Psoas muscle (tissue), 8 donors: ENCODE data around the gene EIF4B. TPM values are rescaled to one million over a fixed set of nuclear protein-coding genes. Genes with fewer than 3 reads are reported as not detected.

Experiments used
- ATAC-seq, 4 donors: fragments of 200-7000 bp; cut with Tn5 transposase; one replicate each; pipeline ENCODE4 v1.9.1; 2020; ENCODE audit warnings: moderate library complexity in 3 of 4, mild to moderate bottlenecking in 2 of 4
- DNase-seq, 2 donors: peaks; one replicate each; pipeline ENCODE4 v3.0.0-alpha.2; 2020
- H3K27ac ChIP-seq: fragments of 200-600 bp; one replicate; pipeline ENCODE4 v1.8.0; 2022
- H3K27me3 ChIP-seq, 3 donors: fragments of 200-600 bp in 1 of 3; one replicate each; pipeline versions ENCODE4 v1.6.1 to v1.8.0; 2013 to 2022; ENCODE audit warnings: low read length in 2 of 3, mild to moderate bottlenecking in 2 of 3, moderate library complexity in 1 of 3; ENCODE audit not compliant: insufficient read depth in 3 of 3
- H3K36me3 ChIP-seq, 2 donors: fragments of 200-600 bp in 1 of 2; one replicate each; pipeline versions ENCODE4 v1.6.1 to v1.8.0; 2013 to 2022; ENCODE audit warnings: low read depth in 1 of 2, mild to moderate bottlenecking in 1 of 2, moderate library complexity in 1 of 2; ENCODE audit not compliant: insufficient read depth in 1 of 2
- H3K4me1 ChIP-seq: fragments of 200-600 bp; one replicate; pipeline ENCODE4 v1.8.0; 2022
- H3K4me3 ChIP-seq: fragments of 200-600 bp; one replicate; pipeline ENCODE4 v1.8.0; 2022; ENCODE audit warnings: mild to moderate bottlenecking
- H3K9me3 ChIP-seq: fragments of 200-600 bp; one replicate; pipeline ENCODE4 v1.8.0; 2022
- CTCF ChIP-seq: fragments of 200-600 bp; IDR thresholded peaks from one replicate; pipeline ENCODE4 v1.8.0; 2022; ENCODE audit warnings: antibody characterized with exemption
- WGBS, 3 donors: extraction: QIAGEN DNeasy Blood & Tissue Kit; methylation state at CpG; one replicate each; pipeline versions ENCODE4 v1.1.6 to v1.1.7; 2013; 5-methylcytosine and 5-hydroxymethylcytosine counted together
- intact Hi-C, 2 donors: fragments of 100-400 bp; cut with DNase I; formaldehyde crosslinking; loops; one replicate each; pipeline versions ENCODE4 v1.11.0 to v1.14.2; 2022
- polyA plus RNA-seq, 3 donors: library from polyadenylated mRNA; stranded (reverse); fragments of 200-250 nt; gene quantifications; one replicate each; pipeline ENCODE4 v1.2.3, GENCODE V29; 2013
- total RNA-seq, 4 donors: library from RNA; stranded (reverse); fragmentation: NEBNext Ultra II Directional in 2 of 4; extraction: Animal tissue kit (Norgen Biotek cat#: 25700) in 2 of 4; gene quantifications; one replicate each; pipeline versions ENCODE4 v1.2.1 to v1.2.4, GENCODE V29; 2021 to 2023
- donor health status: healthy with polysubstance abuse.
- donor health status: DM: no; HTN: no; CAD: no; lungs with moderate emphysema.
- donor health status: Bipolar disorder and iron deficiency.
- donor health status: healthy.
- donor health status: DM: yes; HTN: yes; CAD: no.
- donor health status: DM: no; HTN: no; CAD: no.
- donor health status: DM: no; HTN: no; CAD: no.
- donor health status: DM: yes; HTN: yes; CAD: no.

The EIF4B gene
- total and polyA plus RNA-seq, 7 donors: 150 to 669 (median 565) TPM

GRCh38 chr12:52969166-52969795 lies 37.0 kb upstream of the EIF4B start:
- no peak for DNase-seq
- H3K9me3 ChIP-seq: no peaks in the 10 kb centered on the region
- 72 to 76% (median 75%) methylated on average over 12 of the region's 12 CpGs for WGBS, 3 donors
- no peaks in the 10 kb centered on the region for H3K36me3 ChIP-seq
- no peak overlapping the region for H3K4me3 ChIP-seq
- no peaks in the 10 kb centered on the region for H3K4me1 ChIP-seq
- TF ChIP-seq CTCF: no peak
- H3K27ac ChIP-seq: no peak overlapping the region
- H3K27me3 ChIP-seq: peaks cover 0 to 25% (median 9%) of the 10 kb centered on the region in 3 donors
- ATAC-seq: no peak
- intact Hi-C loops: no loop called here

DNA sequence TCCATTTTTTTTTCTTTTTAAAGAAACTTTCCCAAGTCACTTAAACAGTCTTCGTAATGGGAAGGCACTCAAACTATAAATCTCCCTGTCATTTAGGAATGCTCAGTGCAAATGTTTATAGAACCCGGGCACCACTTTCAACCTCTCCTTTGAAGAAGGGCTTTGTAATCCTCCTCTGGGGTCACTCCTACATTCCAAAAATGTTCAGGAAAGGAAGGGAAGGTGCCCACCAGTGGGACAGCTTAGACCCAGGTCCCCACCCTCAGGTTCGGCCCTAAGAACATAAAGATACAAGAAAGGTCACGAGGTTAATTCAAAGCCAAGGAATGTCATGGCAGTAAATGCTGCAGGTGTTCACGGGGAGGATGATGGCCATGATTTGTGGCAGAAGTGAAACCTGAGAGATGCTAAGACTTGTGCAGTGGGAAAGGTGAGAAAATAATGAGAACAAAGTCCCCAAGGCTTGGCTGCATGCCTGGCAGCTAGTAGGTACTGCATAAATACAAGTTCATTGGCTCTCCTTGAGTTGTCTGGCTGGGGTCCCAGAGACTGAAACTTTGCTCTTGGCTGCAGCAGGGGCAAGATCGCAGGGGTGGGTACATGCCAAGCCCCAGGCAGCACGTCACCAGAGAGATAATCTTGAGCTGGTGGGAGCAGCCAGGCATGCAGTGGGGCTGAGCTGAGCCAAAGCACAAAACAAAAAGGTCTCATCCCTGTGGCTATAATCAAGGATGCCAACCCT lies 36.3 kb upstream of the EIF4B start:
- intact Hi-C loops: loop anchor here in 1 of 2 donors (10.0 kb wide), 1 partner anchor 595 kb away; no protein-coding TSS in a partner anchor
- Histone ChIP-seq H3K4me3 (no peak overlapping the region), H3K4me1 (no peaks in the 10 kb centered on the region), H3K36me3 (no peaks in the 10 kb centered on the region), H3K27me3 (peaks cover 0 to 18% (median 7%) of the 10 kb centered on the region in 3 donors), H3K27ac (no peak overlapping the region), H3K9me3 (no peaks in the 10 kb centered on the region)
- ATAC-seq: no peak
- 28 to 45% (median 32%) methylated on average over 7 of the region's 7 CpGs for WGBS, 3 donors
- TF ChIP-seq CTCF: no peak
- DNase-seq: no peak

DNA sequence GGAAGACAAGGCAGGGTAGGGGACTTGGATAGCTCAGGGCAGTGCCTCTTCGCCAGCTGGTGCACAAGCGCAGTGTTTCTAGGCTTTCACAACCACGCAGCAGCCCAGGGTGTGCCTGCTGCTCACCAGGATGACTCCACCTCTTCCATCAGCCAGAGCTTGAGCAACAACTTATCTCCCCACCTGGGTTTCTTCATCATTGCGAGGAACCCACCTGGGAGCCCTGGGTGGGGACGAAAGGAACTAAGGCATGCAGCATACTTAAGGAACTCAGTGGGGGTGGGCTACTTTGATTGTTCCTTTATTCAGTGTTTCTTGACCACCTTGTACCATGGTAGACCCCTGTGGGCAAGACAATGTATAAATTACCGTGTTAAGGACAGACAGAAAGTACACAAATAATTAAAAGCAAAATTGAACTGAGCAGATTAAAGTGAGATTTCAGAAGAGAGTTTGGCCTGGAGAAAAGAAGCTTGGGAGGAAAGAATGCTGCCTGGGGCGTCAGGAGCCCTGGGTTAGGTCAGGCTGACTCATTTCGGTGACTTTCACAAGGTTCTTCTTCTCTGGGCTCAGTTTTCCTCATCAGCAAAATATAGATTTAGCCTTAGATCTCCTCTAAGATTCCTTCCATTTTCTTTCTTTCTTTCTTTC lies 34.5 kb upstream of the EIF4B start:
- DNase-seq: no peak
- intact Hi-C loops: loop anchor here in 1 of 2 donors (10.0 kb wide), 1 partner anchor 597 kb away; no protein-coding TSS in a partner anchor
- H3K4me1 ChIP-seq: no peaks in the 10 kb centered on the region
- no peaks in the 10 kb centered on the region for H3K36me3 ChIP-seq
- no peak for ATAC-seq
- WGBS, 3 donors: 82% methylated on average over 8 of the region's 8 CpGs
- no peak overlapping the region for H3K4me3 ChIP-seq
- H3K27ac ChIP-seq: no peak overlapping the region
- no peaks in the 10 kb centered on the region for H3K9me3 ChIP-seq
- peaks cover 0 to 18% (median 5%) of the 10 kb centered on the region in 3 donors for H3K27me3 ChIP-seq
- TF ChIP-seq CTCF: no peak

- no peaks in the 10 kb centered on the region for H3K4me1 ChIP-seq
- no peak for TF ChIP-seq CTCF
- H3K4me3 ChIP-seq: no peak overlapping the region
- no peaks in the 10 kb centered on the region for H3K36me3 ChIP-seq
- ATAC-seq: no peak
- intact Hi-C loops: loop anchor here in 1 of 2 donors (5.0 to 10.0 kb wide), 2 partner anchors 393 to 600 kb away; no protein-coding TSS in a partner anchor
- no peak for DNase-seq
- peaks cover 0 to 19% (median 5%) of the 10 kb centered on the region in 3 donors for H3K27me3 ChIP-seq
- no peaks in the 10 kb centered on the region for H3K9me3 ChIP-seq
- 53 to 78% (median 73%) methylated on average over 3 of the region's 3 CpGs for WGBS, 3 donors
- H3K27ac ChIP-seq: no peak overlapping the region
These were observed 31.1 kb upstream of the EIF4B start for GRCh38 chr12:52975204-52975603.
